HG03520 (cell line): Measurements from ENCODE around the gene FSD1.
"Not testable (repeated sequence)": the region's sequence is repeated elsewhere in the genome, so short reads cannot be mapped to it uniquely, and the experiment has no call there.

ENCODE experiments used
- ATAC-seq: cut with Tn5 transposase; IDR thresholded peaks from one replicate; pipeline ENCODE4 v1.9.1; 2021; ENCODE audit warnings: mild to moderate bottlenecking, moderate library complexity; ENCODE audit not compliant: unreplicated experiment

FSD1 gene

GRCh38 chr19:4304538-4305256 is at the start of gene FSD1:
Gene FSD1, plus strand, starts transcription at chr19:4304598. Its CDS starts 149 bp downstream, at chr19:4304747.
- no peak for ATAC-seq

- no peak for ATAC-seq
These were observed 47.8 kb upstream of the FSD1 start for GRCh38 chr19:4256563-4256962.

GRCh38 chr19:4257025-4257424 is 47.4 kb upstream of the FSD1 start:
- no peak for ATAC-seq

- no peak for ATAC-seq
These were observed 46.2 kb upstream of the FSD1 start for GRCh38 chr19:4258181-4258580.

GRCh38 chr19:4260613-4261191 is 43.7 kb upstream of the FSD1 start:
- no peak for ATAC-seq

- ATAC-seq = no peak
These were observed 39.6 kb upstream of the FSD1 start for GRCh38 chr19:4264812-4265211.

- ATAC-seq = no peak
These were observed 38.0 kb upstream of the FSD1 start for GRCh38 chr19:4266253-4267000.

GRCh38 chr19:4267101-4267900 is 37.1 kb upstream of the FSD1 start:
- no peak for ATAC-seq

- ATAC-seq = no peak
These were observed 36.2 kb upstream of the FSD1 start for GRCh38 chr19:4267901-4268815.

- ATAC-seq = no peak
These were observed 35.5 kb upstream of the FSD1 start for GRCh38 chr19:4268816-4269430.

GRCh38 chr19:4272894-4273293 is 31.5 kb upstream of the FSD1 start:
- ATAC-seq = no peak

GRCh38 chr19:4274321-4274686 is 30.1 kb upstream of the FSD1 start:
- ATAC-seq = not testable (repeated sequence)

GRCh38 chr19:4277191-4277696 is 27.2 kb upstream of the FSD1 start:
- no peak for ATAC-seq

- ATAC-seq = no peak
These were observed 26.4 kb upstream of the FSD1 start for GRCh38 chr19:4278010-4278409.

- ATAC-seq = no peak
These were observed 25.8 kb upstream of the FSD1 start, which contains the start of gene SHD for GRCh38 chr19:4278419-4279266. Gene SHD, plus strand, starts transcription at chr19:4279266. Its CDS starts 798 bp downstream, at chr19:4280064.

- ATAC-seq = no peak
These were observed 25.2 kb upstream of the FSD1 start for GRCh38 chr19:4279267-4279529.

- no peak for ATAC-seq
These were observed 24.6 kb upstream of the FSD1 start for GRCh38 chr19:4279530-4280422.
